ENCODE data around the gene GPR15LG. TPM values are rescaled to one million over a fixed set of nuclear protein-coding genes. Genes with fewer than 3 reads are reported as not detected.

GPR15LG gene
- total and polyA plus RNA-seq, 9 donors = 0.31 to 3.6 TPM; not detected in 7

DNA sequence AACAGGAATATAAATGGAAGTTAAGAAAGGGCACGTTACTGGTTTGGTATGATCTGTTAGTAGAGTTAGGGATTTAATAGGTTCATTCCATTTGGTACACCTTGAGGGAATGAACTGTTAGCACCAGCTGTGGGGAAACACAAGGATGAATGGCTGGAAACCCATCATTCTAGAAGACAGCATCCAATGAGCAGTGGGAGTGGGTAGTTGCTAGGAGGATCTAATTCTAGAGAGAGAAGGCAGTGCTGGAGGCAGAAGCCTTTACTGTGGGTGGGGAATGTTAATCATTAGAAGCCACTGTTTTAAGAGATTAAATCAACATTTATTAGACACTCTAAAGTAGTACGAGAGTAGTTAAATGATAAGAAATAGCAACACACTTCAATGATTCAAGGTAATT is 15.5 kb upstream of the GPR15LG start:
- Histone ChIP-seq H3K36me3 (no peaks in the 10 kb centered on the region), H3K9me3 (no peaks in the 10 kb centered on the region), H3K4me1 (ENCODE audit: insufficient read depth) (no peaks in the 10 kb centered on the region), H3K4me3 (no peak overlapping the region), H3K27ac (no peak overlapping the region), H3K27me3 (no peaks in the 10 kb centered on the region)
- intact Hi-C loops (cut with DNase I) = no loop called here
- WGBS, 3 donors = 60 to 78% (median 70%) methylated on average over 2 of the region's 2 CpGs
- no peak for TF ChIP-seq EP300 (IDR thresholded peaks at IDR 0.05)
- no peak for TF ChIP-seq CTCF (IDR thresholded peaks at IDR 0.05)
- TF ChIP-seq POLR2A (IDR thresholded peaks at IDR 0.05) = no peak
- no peak for DNase-seq

GRCh38 chr10:84158550-84158949 is 15.1 kb upstream of the GPR15LG start:
- H3K36me3 ChIP-seq = no peaks in the 10 kb centered on the region
- intact Hi-C loops (cut with DNase I) = no loop called here
- DNase-seq = no peak
- TF ChIP-seq EP300 (IDR thresholded peaks at IDR 0.05) (no peak), POLR2A (IDR thresholded peaks at IDR 0.05) (no peak), CTCF (IDR thresholded peaks at IDR 0.05) (no peak)
- 74 to 82% (median 79%) methylated on average over 4 of the region's 4 CpGs for WGBS, 3 donors
- H3K4me3 ChIP-seq = no peak overlapping the region
- H3K27me3 ChIP-seq = no peaks in the 10 kb centered on the region
- no peaks in the 10 kb centered on the region for H3K4me1 ChIP-seq (ENCODE audit: insufficient read depth)
- no peaks in the 10 kb centered on the region for H3K9me3 ChIP-seq
- no peak overlapping the region for H3K27ac ChIP-seq

DNA sequence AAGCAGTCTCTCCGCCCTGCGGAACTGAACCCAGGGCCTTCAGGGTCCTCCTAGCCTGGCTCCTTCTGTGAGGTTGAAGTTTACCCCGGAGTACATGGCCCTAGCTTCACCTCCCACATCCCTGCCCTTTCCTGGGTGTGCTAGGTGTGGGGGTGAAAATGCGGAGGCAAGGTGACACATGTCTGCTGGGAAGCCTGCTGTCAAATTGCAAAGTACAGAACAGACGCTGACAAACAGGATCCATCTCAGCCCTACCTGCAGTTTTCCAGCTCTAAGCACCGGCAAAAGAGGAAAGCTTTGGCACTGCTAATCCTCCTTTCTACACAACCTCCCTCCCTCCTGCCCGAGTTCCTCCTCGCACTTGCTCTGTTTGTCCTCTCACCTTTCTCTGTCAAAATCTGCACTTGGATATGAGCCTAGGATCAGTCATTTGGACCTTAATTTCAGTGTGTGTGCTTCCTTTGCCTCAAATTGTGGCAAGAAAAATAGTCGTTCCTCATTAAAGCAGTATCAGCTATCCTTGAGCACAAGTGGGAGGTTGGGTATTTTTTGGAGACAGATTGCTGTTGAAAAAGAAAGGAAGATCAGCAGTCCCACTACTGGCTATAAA is 14.4 kb upstream of the GPR15LG start:
- TF ChIP-seq CTCF (IDR thresholded peaks at IDR 0.05) (no peak), EP300 (IDR thresholded peaks at IDR 0.05) (no peak), POLR2A (IDR thresholded peaks at IDR 0.05) (no peak)
- H3K4me1 ChIP-seq (ENCODE audit: insufficient read depth) = no peaks in the 10 kb centered on the region
- DNase-seq = no peak
- no peaks in the 10 kb centered on the region for H3K36me3 ChIP-seq
- no peaks in the 10 kb centered on the region for H3K9me3 ChIP-seq
- H3K27me3 ChIP-seq = no peaks in the 10 kb centered on the region
- no peak overlapping the region for H3K27ac ChIP-seq
- H3K4me3 ChIP-seq = no peak overlapping the region
- 15 to 22% (median 20%) methylated on average over 9 of the region's 9 CpGs for WGBS, 3 donors
- intact Hi-C loops (cut with DNase I) = no loop called here

DNA sequence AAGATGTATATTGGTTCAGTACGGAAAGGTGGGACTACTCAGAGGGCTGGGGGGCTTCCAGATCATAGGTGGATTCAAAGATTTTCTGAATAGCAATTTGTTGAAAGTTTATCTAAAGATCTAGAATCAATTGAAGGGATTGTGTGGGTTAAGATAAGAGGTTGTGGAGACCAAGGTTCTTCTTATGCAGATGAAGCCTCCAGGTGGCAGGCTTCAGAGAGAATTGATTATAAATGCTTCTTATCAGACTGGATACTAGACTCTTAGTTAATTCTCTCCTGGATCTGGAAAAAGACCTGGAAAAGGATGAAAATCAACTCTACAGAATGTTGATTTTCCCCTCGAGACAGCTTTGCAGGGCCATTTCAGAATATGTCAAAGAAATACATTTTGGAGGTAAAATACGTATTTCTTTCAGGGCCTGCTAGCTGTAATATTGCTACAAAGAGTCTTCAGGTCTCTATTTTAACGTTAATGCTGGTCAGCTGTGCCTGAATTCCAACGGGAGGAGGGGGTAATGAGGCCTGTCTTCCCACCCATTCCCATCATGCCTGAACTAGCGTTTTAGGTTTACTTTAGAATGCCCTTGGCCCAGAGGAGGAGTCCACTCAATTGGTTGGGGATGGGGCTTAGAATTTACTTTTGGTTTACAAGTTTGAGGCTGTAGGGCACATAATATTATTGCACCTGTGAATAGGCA is 12.8 kb upstream of the GPR15LG start:
- TF ChIP-seq CTCF (IDR thresholded peaks at IDR 0.05) = no peak
- no peak for TF ChIP-seq EP300 (IDR thresholded peaks at IDR 0.05)
- no peak for TF ChIP-seq POLR2A (IDR thresholded peaks at IDR 0.05)
- Histone ChIP-seq H3K4me1 (ENCODE audit: insufficient read depth) (no peaks in the 10 kb centered on the region), H3K9me3 (no peaks in the 10 kb centered on the region), H3K27ac (no peak overlapping the region), H3K36me3 (no peaks in the 10 kb centered on the region), H3K27me3 (no peaks in the 10 kb centered on the region), H3K4me3 (no peak overlapping the region)
- intact Hi-C loops (cut with DNase I) = no loop called here
- DNase-seq = no peak
- WGBS, 3 donors = 38 to 45% (median 40%) methylated on average over 6 of the region's 6 CpGs
